DMS114 treated with DMSO at 0.1 percent for 48 hours (cell line): ENCODE data around the gene FAM53A.

ENCODE experiments used
- DNase-seq: peaks from one replicate; lab custom pipeline; 2025; ENCODE audit not compliant: unreplicated experiment; lab: John Stamatoyannopoulos, UW

The FAM53A gene

GRCh38 chr4:1623821-1624518 is 60.1 kb downstream of the FAM53A start:
- no peak for DNase-seq

GRCh38 chr4:1623400-1623799 is 60.7 kb downstream of the FAM53A start:
- DNase-seq: no peak

DNA sequence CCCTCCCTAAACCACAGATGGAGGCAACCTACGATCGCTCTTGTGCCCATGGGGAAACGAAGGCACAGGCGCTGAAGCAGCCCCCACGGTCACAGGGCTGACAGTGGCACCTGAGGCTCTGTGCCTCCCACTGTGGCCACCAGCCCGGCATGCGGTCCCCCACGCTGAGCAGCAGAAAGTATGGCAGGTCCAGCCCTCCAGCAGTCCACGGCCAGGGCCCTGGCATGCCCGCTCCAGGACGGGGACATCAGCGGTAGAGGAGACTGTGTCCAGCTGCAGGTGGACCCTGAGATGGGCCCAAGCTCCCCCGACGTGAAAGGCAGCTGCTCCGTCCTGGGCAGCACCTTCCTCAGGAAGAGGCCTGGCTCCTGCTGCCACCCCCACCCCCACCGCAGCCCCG is 61.2 kb downstream of the FAM53A start:
- DNase-seq: no peak

DNA sequence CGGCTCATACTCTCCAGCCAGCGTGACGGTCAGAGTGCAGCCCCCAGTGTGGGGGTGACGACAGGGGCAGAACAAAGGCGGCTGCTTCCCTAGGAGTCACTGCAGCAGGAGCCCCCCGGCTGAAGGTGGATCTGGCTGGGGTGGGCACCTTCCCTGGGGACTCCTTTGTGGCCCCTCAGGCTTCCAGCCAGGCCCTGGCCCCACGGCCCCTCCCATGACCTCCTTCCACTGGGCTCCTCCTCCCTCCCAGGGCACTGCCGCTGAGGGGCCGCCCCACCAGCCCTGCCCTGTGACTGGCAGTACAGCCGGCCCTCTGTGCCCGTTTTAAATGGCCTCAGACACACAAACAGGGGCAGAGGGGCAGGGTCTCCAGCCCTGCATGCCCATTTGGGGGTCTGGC is 61.9 kb downstream of the FAM53A start:
- DNase-seq: no peak

DNA sequence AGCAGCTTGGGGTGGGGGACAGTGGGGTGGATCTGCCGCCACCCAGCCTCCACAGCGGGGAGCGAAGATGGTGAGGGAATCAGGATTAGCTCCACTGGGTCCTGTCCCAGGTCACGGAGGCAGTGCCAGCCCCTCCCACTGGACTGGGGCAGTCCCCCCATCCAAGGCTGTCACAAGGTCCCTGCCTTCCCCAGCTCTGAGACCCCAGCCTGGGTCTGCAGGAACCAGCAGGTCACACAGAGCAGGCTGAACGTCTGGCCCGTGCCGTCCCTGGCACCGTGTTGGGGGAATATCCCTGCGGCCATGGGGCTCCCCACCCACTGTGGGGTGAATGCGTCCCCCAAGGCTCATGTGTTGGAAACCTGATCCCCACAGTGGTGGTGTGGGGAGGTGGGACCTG is 62.6 kb downstream of the FAM53A start:
- no peak for DNase-seq

- DNase-seq: no peak
These were observed 64.9 kb downstream of the FAM53A start for GRCh38 chr4:1619151-1619672.

DNA sequence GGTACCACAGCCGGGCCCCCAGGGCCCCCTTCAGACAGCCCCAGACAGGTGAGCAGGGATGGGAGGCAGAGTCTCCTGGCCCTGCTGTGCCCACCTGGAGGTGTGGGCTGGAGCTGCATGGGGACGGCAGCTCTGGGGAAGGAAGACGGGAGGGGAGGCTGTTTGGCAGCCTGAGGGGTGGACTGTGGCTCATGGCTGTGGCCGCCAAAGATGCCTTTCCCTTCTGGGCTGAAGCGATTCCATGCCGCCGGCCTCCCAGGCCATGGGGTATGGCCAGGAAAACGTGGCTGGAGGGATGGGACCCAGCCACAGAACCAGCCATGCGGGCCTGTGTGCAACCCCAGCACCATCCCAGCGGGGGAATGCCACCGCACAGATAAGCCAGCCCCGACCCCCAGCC is 65.7 kb downstream of the FAM53A start:
- no peak for DNase-seq

DNA sequence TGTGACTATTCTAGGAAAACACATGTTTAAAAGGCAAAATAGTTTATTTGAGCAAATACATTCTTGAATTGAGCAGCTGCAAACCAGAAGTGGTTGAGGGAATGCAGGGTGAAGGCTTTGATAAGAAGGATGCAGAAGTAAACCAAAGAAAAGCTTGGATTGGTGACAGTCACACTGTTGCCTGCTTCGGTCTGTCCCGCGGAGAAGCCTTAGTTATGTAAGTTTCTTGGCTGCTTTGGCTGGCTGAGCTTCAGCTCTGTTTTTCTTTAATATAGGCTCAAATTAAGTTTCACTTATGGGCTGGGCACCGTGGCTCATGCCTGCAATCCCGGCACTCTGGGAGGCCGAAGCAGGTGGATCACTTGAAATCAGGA is 67.6 kb downstream of the FAM53A start:
- DNase-seq: no peak

- no peak for DNase-seq
These were observed 68.1 kb downstream of the FAM53A start for GRCh38 chr4:1615786-1616556.

GRCh38 chr4:1614854-1615595 is 69.1 kb downstream of the FAM53A start:
- no peak for DNase-seq

- DNase-seq: no peak
These were observed 69.6 kb downstream of the FAM53A start for GRCh38 chr4:1614502-1614853.

DNA sequence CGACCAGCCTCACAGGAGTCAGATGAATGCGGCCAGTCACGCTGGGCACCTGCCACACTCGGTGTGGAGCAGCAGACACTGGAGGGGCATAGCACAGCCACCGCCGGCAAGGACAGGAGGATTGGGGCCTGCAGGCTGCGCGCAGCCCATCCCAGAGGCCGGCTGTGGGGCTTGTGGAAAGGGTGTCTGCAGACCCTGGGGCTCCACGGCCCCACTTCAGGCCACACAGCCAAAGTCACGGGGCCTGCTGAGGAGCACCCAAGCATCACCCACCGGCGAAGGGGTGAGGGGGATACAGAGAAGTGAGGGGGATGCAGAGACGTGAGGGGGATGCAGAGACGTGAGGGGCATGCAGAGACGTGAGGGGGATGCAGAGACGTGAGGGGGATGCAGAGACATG is 70.1 kb downstream of the FAM53A start:
- no peak for DNase-seq

GRCh38 chr4:1613099-1613495 is 71.0 kb downstream of the FAM53A start:
- DNase-seq: no peak

DNA sequence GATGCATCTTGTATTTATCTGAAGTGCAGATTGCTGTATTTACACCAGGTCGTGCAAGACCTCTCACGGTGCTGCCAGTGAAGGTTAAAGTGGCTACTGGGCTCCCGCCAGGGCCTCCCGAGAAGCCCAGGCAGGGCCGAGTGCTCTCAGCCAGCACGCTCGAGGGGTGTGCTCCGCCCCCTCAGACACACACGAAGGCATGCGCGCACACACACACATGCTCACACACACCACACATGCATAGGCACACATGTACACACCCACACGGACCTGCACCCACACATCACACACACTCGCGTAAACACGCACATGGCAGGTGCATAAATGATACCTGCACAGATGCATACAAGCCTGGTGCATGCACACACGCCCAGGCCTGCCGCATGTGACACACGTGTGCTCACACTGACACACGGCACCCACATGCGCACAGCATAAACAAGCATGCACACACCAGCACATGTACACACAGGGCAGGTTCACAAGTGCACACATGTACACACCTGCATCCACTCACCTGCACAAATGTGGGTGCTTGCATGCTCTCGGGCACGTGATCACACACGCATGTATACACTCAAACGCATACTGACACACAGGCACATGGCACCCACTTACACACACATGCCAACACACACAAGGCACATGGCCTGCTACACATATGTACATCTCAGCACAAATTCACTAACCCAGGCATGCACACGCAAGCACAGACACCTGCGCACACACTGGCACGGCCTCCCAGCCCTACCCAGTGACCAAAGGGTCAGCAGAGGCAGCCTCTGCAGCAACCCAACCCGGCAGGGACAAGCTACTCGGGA is 71.6 kb downstream of the FAM53A start:
- DNase-seq: no peak

GRCh38 chr4:1611501-1611870 is 72.6 kb downstream of the FAM53A start:
- DNase-seq: no peak

- no peak for DNase-seq
These were observed 73.2 kb downstream of the FAM53A start for GRCh38 chr4:1610791-1611500.

- DNase-seq: no peak
These were observed 74.0 kb downstream of the FAM53A start for GRCh38 chr4:1609901-1610790.

GRCh38 chr4:1608821-1609500 is 75.2 kb downstream of the FAM53A start:
- DNase-seq: no peak
